ELR (cell line): Measurements from ENCODE around the gene FAM241B.
A peak's percentile ranks its signal among the peaks of the same experiment; 100 is the strongest.

Source experiments
- DNase-seq: peaks from one replicate; pipeline ENCODE4 v3.0.0-alpha.2; 2015; ENCODE audit warnings: low read depth

The FAM241B gene, protein sequence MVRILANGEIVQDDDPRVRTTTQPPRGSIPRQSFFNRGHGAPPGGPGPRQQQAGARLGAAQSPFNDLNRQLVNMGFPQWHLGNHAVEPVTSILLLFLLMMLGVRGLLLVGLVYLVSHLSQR

DNA sequence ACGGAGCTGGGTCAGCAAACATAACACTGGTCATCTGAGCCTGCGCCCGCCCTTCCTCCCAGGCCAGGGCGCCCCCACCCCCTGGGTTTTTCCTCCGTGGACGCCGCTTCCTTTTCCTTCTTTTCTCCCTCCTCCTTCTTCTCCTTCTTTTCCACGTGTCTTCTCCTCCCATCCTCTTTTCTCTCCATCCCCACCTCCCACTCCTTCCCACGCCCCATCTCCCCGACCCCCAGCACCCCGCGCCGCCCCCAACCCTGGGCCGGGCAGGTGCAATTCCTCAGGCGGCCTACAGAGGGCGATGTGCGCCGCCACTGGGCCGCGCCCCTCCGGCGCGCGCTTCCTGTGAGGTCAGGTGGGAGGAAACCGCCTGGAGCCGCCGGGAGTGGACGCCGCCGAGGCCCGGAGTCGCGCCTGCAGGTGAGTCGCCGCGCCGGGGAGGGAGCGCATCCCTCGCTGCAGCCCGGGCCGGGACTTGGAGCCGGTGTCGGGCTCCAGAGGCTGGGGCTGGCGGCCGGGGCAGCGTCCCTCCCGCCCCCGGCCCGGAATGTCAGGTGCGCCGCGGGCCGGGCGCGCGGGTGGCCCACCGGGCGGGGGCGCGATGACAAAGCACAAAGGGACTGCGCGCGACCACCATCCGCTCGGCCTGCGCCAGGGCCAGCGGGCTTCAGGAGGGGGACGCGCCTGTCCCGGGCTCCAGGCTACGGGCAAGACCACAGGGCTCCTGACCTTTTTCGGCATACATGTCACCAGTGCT, at the start of gene FAM241B:
Gene FAM241B (plus strand): TSS at position 351 of the 754 bp plus-strand sequence. CDS start 1,497 bp downstream, outside the sequence.
- peak; percentile 65 for DNase-seq

DNA sequence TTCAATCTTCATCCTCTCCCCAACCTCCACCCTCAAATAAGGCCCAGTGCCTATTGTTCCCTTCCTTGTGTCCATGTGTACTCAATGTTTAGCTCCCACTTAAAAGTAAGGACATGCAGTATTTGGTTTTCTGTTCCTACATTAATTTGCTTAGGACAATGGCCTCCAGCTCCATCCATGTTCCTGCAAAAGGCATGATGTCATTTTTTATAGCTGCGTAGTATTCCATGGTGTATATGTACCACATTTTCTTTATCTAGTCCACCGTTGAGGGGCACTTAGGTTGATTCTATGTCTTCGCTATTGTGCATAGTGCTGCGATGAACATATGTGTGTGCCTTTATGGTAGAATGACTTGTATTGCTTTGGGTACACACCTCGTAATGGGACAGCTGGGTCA, 49.6 kb upstream of the FAM241B start:
- DNase-seq: no peak

DNA sequence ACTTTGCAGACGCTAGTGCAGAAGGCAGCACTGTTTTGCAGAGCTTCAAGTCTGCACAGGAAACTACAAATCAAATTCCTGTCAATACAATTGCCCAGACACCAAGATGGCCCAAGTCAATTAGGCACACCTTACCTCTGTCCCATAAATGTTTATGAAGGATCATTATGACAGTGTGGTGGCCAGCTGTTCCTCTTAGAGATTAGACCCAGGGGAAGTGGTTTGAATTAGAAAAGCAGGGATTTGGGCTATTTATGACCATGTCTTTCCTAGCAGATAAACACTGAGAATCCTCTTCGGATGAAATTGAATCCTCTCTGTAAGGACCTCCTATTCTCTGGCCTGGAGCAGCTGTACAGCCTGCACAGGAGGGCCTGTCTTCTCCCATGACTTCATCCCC, 46.9 kb upstream of the FAM241B start:
- DNase-seq: no peak

DNA sequence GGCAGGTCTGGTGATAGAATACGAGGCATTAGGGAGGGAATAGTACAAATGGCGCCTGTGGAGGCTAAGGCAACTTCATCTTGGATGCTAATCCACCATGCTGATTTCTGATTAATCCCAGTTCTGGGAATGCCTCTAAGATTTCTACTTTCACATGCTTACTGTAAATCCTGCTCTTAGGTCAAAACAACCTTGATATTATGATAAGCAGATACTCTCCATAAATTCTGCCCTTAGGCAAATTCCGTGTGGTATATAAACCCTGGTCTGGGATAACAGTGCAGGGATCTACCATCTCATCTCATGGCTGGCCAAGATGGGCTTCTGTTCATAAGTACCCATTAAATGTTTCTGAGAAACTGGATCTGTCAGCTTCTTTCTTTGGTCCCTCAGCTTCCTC, 45.4 kb upstream of the FAM241B start:
- DNase-seq: no peak

DNA sequence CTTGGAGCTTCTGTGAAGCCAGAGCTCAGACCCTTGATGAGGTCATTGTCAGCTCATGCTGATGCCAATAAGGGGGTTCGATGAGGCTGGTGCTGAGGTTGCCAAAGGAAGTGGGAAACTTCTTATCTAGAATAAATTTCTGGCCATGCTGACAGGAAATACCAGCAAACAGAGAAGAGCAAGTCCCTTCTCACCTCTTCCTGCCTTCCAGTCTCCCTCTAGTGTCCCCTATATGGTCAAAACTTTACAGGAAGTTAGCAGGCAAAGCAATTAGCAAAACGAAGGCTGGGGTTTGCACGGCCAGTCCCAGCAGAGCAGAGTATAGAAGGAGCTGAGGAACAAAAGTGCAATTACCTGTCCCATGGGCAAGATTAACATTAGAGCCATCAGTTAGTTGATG, 41.7 kb upstream of the FAM241B start:
- DNase-seq: no peak

DNA sequence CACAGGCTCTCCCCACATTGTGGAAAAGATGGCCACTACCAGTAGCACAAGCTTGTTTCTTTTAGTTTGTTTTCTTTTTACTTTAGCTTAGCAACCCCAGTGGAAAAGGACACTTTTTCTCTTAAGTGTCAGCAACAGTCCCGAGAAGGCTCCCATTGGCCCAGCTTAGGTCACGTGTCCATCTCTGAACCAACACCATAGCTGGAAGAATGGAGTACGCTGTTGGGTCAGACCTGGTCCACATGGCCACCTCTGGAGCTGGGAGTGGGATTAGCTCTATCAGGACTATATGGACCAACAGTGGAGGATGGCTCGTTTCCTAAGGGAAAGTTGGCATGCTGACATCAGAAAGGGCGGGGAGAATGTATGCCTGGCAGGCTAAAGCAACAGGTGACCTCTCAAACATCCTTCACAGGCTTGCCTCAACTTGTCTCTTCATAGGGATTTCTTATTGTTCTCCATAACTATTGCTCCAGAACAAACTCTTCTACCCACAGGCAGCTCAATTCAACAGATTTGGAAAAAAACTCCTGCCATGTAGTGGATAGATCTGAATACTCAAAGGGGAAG, 29.2 kb upstream of the FAM241B start:
- no peak for DNase-seq

DNA sequence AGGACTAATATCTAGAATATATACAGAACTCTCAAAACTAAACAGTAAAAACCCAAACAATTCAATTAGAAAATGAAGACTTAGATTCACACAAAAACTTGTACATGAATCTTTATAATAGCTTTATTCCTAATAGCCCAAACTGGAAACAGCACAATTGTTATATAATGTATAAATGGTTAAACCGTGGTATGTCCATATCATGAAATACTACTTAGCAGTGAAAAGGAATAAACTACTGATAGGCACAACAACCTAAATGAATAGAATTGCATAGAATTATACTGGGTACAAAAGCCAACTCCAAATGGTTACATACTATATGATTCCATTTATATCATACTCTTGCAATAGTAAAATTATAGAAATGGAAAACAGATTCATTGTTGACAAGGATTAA, 21.0 kb upstream of the FAM241B start:
- DNase-seq: no peak

DNA sequence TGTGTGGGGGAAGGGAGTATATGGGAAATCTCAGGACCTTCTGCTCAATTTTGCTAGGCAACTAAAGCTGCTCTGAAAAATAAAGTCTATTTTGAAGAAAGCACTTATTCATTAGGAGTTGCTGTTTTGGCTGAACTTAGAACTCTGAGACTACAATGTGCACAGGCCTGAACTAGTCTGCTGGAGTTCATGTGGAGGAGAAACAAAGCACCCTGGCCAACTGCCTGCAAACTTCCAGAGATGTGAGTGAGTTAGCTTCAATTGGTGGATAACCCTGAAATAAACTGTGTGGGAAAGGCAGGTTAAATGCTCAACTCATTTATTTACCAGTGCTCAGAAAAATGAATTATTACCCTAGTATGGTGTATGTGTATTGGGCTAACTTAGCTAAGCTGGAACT, 17.3 kb upstream of the FAM241B start:
- DNase-seq: no peak

DNA sequence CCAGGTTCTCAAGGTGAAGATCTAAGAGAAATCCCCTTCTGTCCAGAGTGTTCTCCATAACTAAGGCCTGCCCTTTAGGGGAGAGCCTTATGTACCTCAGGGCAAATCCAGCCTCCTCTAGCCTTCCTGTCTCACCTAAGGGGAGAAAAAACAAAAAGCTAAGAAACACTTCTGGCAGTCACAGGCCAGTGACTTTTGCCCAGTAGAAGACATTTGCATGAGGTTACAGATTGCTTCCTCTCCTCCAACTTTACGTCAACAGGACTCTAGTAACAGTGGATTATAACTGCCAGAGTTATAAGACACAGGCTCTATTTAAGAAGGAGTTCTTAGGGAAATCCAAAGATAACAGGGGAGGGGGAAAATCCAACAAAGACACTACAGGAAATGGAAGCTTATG, 15.9 kb upstream of the FAM241B start:
- no peak for DNase-seq

DNA sequence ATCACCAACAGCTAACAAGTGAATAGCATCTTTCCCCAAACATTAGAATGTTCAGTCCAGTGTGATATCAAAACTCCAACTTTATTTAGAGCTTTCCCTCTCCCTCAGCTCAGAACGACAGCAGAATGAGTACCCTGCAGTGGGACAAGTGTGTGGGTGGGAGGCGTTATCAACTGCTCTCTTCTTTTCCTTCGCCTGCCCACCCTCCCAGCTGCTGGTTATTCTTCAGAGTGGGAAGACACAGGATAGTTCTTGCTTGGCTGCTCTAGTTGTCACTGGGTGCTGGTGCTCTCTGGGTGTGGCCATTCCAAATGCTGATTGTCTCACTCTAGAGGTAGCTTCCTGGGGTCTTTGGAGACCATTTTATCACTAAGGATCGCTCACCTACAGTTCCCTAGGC, 13.7 kb upstream of the FAM241B start:
- DNase-seq: no peak

DNA sequence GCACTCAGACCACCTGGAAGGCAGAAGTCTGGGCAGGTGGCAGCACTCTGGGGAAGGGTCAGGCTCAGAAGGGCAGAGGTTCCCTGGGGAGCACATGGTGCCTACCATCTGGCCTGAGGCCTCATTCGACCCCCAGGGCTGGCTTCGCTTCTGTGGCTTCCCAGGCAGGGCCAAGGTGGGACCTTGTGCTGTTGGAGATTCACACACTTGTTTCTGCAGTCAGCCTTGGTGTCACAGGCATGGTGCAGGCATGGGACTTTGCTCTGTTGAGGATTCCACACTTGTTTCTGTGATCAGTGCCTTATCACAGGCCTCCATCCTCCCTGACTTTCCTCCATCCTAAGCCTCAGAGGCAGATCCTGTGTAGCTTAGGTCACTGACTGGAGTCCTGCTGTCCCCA, 11.3 kb upstream of the FAM241B start:
- no peak for DNase-seq

DNA sequence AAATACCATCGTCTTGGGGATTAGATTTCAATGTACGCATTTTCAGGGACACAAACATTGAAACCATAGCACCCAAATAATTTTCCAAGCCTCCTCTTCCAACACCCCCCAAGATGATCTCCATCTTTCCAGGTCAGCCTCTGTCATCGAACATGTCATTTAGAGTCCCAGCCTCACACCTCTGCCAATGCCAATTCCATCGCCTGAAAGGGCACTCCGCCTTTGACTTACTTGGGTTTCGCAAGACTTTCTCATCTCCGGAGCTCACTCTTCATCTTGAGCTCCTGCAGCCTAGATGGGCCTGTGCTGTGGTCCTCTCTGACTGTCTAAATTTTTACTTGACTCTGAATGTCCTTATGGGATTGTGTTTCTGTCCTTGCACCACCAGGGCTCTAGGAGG, 10.4 kb upstream of the FAM241B start:
- DNase-seq: no peak

DNA sequence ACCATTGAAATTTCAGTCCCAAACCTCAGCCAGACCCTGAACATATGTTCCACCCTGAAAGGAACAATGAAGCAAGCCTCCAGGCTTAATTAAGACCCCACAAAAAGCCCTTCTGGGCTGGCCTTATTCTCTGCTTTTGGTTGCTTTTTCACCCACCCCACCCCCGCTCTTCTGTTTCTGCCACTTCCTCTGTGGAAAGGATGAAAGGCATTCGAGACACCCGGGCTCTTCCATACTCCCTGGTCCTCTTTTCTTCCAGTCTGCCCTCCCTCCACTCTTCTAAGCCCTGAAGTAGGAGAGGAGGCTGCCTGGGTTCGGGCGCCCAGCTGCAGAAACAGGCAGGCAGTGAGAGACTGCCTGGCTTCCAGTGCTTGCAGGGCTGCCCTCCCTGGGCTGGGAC, 9.4 kb upstream of the FAM241B start:
- no peak for DNase-seq

DNA sequence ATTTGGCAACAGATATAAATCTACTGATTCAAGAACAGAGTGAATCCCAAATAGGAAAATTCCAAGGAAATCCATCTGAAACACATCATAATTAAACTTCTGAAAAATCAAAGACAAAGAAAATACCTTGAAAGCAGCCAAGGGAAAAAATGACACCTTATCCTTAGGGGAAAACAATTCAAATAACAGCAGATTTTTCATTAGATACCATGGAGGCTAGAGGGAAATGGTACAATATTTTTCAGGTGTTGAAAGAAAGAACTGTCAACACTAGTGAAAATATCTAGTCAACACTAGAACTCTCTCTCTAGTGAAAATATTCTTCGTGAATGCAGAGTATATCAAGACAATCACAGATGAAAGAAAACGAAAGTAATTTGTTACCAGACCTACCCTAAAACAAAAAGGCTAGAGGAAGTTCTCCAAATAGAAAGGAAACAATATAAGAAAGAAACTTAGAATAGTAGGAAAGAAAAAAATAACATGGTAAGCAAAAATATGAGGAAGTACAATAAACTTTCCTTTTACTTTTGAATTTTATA, 5.7 kb upstream of the FAM241B start:
- no peak for DNase-seq

DNA sequence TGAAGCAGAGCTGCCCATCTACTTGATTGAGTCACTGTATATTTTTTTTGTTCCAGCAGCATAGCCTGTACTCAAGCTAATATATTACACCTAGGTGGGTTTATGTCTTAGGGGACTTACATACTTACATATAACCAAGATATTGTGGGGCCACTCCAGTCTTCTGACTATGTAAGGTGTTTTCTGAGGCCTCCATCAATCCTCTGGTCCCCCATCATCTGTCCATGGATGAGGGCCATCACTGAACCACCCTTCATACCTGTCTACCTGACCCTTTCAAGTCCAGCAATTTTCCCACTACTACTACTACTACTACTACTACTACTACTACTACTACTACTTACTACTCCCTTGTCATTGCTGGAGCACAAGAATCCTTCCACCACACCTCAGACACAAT, 3.2 kb upstream of the FAM241B start:
- DNase-seq: no peak

DNA sequence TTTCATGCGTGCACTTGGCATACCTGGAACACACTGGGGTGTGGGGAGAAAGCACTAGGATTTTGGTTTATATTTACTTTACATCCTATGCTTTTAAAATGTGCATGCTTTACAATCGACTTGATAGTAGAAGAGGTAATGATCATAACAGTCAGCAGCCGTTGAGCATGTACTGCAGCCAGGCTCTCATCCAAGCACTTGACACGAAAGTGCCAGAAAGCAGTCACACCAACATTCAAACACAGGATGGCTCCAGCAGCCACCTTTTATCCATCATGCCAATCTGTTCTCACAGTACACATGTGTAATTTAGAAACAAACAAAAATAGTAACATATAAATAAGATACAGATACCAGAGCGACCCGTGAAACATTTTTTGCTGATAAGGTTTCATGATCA, 1.2 kb upstream of the FAM241B start:
- DNase-seq: no peak

DNA sequence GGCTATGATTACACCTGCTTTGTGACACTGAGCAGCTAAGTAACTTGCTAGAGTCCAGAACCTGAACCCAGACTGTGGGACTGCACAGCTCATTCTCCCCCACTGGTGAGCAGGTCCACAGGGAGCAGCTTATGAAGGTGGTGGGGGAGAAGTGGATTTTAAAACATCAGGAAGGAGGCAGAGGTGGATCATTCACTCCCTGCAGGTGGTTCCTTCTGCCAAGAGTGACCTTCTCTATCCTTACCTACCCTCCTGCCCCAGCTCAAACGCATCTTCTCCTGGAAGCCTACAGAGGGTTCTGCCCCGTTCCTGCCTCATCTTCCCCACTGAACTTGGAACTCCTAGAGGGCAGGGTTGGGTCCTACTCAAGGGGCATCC, 539 bp upstream of the FAM241B start:
- no peak for DNase-seq

DNA sequence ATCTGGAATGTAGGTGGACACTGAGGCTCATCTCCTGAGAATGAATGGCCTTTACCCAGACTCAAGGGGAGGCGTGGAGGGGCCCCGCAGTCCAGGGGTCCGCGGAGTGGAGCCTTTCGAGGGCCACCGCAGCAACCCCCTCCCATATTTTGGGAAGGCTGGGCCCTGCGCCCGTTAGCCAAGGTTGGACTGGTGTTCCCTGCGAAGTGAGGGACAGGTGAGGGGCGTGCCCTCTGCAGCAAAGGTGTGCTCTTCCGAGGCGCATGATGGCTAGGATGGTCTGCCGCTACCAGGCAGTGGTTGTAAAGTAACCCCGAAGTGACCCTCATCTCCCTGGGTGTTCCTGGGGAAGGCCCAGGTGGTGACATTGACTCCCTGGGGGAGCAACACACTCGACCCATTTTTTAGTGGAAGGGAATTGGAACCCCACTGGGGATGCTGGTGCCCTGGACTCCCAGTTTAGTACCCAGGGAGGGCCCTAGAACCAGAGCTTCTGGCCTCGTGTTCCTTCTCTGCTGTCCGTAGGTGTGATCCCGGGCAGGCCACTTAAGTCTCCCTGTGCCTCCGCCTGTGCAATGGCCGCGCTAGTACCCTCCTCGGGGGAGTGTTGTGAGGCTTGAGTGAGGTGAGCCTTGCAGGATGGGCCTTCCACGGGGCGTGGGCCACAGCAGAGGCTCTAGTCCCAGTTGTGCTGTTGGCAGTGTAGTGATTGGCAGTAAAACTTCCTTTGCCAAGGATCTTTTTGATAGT, 779 bp downstream of the FAM241B start:
- DNase-seq: no peak

DNA sequence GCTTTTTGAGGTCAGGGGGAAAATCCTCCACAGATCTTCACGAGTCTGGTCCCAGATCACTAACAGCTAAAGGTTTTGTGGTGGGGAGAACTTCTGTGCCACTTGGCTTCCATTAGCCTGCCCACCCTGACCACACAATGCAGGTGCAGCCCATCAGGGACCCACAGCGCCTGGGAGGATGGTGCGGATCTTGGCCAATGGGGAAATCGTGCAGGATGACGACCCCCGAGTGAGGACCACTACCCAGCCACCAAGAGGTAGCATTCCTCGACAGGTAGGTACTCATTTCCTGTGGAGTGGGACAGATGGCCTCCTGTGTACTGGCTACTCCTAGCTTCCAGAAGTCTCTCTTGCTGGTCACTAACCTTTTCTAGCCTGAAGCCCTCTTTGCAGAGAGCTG, 1.5 kb downstream of the FAM241B start:
- no peak for DNase-seq

DNA sequence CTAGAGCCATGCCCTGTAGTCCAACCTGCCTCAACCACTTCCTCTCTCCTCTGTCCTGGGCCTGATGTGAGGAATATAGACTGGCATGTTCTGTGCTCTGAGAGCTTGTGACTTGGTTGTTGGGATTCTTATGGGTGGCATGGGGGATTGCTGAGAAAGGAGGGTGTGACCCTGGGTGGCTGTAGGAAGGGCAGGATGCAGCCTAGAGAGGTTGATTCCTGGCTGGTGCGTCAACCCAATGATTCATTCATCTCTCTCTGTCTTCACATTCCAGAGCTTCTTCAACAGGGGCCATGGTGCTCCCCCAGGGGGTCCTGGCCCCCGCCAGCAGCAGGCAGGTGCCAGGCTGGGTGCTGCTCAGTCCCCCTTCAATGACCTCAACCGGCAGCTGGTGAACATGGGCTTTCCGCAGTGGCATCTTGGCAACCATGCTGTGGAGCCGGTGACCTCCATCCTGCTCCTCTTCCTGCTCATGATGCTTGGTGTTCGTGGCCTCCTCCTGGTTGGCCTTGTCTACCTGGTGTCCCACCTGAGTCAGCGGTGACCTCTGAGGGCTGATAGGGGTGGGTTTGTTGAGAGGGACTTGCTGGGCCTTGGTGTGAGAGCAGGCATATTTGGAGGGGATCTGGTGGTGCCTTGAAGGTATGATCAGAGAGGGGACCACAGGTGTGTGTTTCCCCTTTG, 2.6 kb downstream of the FAM241B start:
- DNase-seq: peak; percentile 79

DNA sequence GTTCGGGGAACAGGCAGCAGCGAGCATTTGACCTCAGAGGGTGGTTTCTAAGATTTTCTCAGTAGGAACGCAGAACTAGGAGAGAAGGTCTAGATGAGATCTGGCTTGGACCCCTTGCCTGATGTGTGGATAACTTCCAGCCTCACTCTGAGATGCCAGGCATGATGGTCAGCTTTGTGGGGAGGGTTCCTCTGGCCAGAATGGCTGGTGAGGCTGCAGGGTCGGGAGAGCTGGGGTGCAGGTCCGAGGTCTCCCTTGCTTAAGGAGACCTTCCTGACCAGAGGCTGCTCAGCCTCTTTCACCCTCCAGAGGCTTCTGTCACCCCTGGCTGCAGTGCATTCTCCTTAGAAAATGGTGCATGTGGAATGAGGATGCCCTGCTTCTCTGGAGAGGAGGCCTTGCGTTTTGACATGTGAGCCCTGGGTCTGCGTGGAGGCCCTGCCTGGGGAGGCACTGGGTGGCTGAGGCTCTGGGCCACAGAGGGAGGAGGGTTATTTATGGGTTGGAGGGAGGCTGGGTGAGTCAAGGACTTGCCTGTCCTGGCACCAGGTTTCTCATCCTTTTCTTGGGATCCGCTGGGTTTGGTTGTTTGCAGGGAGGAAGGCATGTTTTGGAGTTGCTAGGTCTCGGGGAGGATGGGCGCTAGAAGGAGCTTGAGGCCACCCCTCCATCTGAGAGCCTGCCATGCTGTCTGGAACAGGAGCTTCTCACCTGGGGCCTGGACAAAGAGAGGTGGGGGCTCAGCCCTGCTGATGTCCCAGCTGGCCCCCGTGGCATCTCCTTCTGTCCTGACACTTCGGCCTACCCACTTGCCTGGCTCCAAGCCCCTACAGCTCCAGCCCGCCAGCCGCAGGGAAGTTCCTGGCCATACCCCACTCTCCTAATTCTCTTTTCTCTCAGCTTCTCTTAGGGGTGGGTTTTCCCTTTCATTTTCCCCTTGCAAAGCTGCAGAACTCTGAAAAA, 3.9 kb downstream of the FAM241B start:
- no peak for DNase-seq
